ENCODE measurements around the gene DEF6.

The DEF6 gene

GRCh38 chr6:35262596-35262995, 35.0 kb upstream of the DEF6 start:
- H2BK120ac ChIP-seq (ENCODE audit: low read depth, low read length): no peak overlapping the region
- no peak overlapping the region for H2AK5ac ChIP-seq (ENCODE audit: low read length)
- no peaks in the 10 kb centered on the region for H3K79me2 ChIP-seq (ENCODE audit: control insufficient read depth, insufficient read depth, low read length)
- no CpG with 5 or more reads among the region's 2 CpGs for WGBS (ENCODE audit: extremely low coverage, insufficient coverage, low lambda C conversion rate)
- no peak overlapping the region for H4K5ac ChIP-seq (ENCODE audit: low read length)
- H3K27ac ChIP-seq (ENCODE audit: low read depth, low read length): no peak overlapping the region
- no peak overlapping the region for H3K4me2 ChIP-seq (ENCODE audit: low read length)
- no peak overlapping the region for H3K23ac ChIP-seq (ENCODE audit: low read length)
- H4K8ac ChIP-seq (ENCODE audit: low read depth, low read length): no peak overlapping the region
- H3K18ac ChIP-seq (ENCODE audit: low read length): no peak overlapping the region
- H3K4me1 ChIP-seq (ENCODE audit: control insufficient read depth, low read depth, low read length): peaks cover 10% of the 10 kb centered on the region
- H3K79me1 ChIP-seq (ENCODE audit: low read length): peaks cover 6% of the 10 kb centered on the region
- no peaks in the 10 kb centered on the region for H3K27me3 ChIP-seq (ENCODE audit: insufficient read depth, low read length, poor library complexity)
- DNase-seq: no peak
- H3K9ac ChIP-seq (ENCODE audit: low read length): no peak overlapping the region
- no peaks in the 10 kb centered on the region for H3K36me3 ChIP-seq (ENCODE audit: control insufficient read depth, insufficient read depth, low read length)
- H3K4me3 ChIP-seq (ENCODE audit: low read length): no peak overlapping the region
- H3K56ac ChIP-seq (ENCODE audit: low read length): no peak overlapping the region
- no peak overlapping the region for H3K4ac ChIP-seq (ENCODE audit: low read depth, low read length)
- H2BK15ac ChIP-seq (replicated peaks; ENCODE audit: low read depth): no peak overlapping the region
- H2BK5ac ChIP-seq (ENCODE audit: low read length): no peak overlapping the region

- Histone ChIP-seq H4K8ac (ENCODE audit: low read depth, low read length) (no peak overlapping the region), H3K23ac (ENCODE audit: low read length) (no peak overlapping the region), H3K36me3 (ENCODE audit: control insufficient read depth, insufficient read depth, low read length) (no peaks in the 10 kb centered on the region), H3K79me1 (ENCODE audit: low read length) (peaks cover 5% of the 10 kb centered on the region), H3K4me2 (ENCODE audit: low read length) (no peak overlapping the region), H3K4ac (ENCODE audit: low read depth, low read length) (no peak overlapping the region), H2BK15ac (replicated peaks; ENCODE audit: low read depth) (no peak overlapping the region), H3K56ac (ENCODE audit: low read length) (no peak overlapping the region), H3K4me3 (ENCODE audit: low read length) (no peak overlapping the region), H3K18ac (ENCODE audit: low read length) (no peak overlapping the region), H3K9ac (ENCODE audit: low read length) (no peak overlapping the region), H2AK5ac (ENCODE audit: low read length) (no peak overlapping the region), H2BK5ac (ENCODE audit: low read length) (no peak overlapping the region), H3K4me1 (ENCODE audit: control insufficient read depth, low read depth, low read length) (peaks cover 9% of the 10 kb centered on the region), H2BK120ac (ENCODE audit: low read depth, low read length) (no peak overlapping the region), H3K27ac (ENCODE audit: low read depth, low read length) (no peak overlapping the region), H3K27me3 (ENCODE audit: insufficient read depth, low read length, poor library complexity) (no peaks in the 10 kb centered on the region), H4K5ac (ENCODE audit: low read length) (no peak overlapping the region), H3K79me2 (ENCODE audit: control insufficient read depth, insufficient read depth, low read length) (no peaks in the 10 kb centered on the region)
- no peak for DNase-seq
Measured at GRCh38 chr6:35264550-35265274, 32.9 kb upstream of the DEF6 start.

- Histone ChIP-seq H3K4me2 (ENCODE audit: low read length) (no peak overlapping the region), H3K79me1 (ENCODE audit: low read length) (peaks cover 5% of the 10 kb centered on the region), H2BK5ac (ENCODE audit: low read length) (no peak overlapping the region), H4K8ac (ENCODE audit: low read depth, low read length) (no peak overlapping the region), H3K23ac (ENCODE audit: low read length) (no peak overlapping the region), H4K5ac (ENCODE audit: low read length) (no peak overlapping the region), H3K36me3 (ENCODE audit: control insufficient read depth, insufficient read depth, low read length) (no peaks in the 10 kb centered on the region), H3K9ac (ENCODE audit: low read length) (no peak overlapping the region), H3K56ac (ENCODE audit: low read length) (no peak overlapping the region), H2BK120ac (ENCODE audit: low read depth, low read length) (no peak overlapping the region), H3K27me3 (ENCODE audit: insufficient read depth, low read length, poor library complexity) (no peaks in the 10 kb centered on the region), H3K4me1 (ENCODE audit: control insufficient read depth, low read depth, low read length) (peaks cover 6% of the 10 kb centered on the region), H2AK5ac (ENCODE audit: low read length) (no peak overlapping the region), H3K4ac (ENCODE audit: low read depth, low read length) (no peak overlapping the region), H3K27ac (ENCODE audit: low read depth, low read length) (no peak overlapping the region), H3K4me3 (ENCODE audit: low read length) (no peak overlapping the region), H2BK15ac (replicated peaks; ENCODE audit: low read depth) (no peak overlapping the region), H3K79me2 (ENCODE audit: control insufficient read depth, insufficient read depth, low read length) (no peaks in the 10 kb centered on the region), H3K18ac (ENCODE audit: low read length) (no peak overlapping the region)
- no peak for DNase-seq
- WGBS (ENCODE audit: extremely low coverage, insufficient coverage, low lambda C conversion rate): no CpG with 5 or more reads among the region's 2 CpGs
Measured at GRCh38 chr6:35265523-35265922, 32.1 kb upstream of the DEF6 start.

- H4K8ac ChIP-seq (ENCODE audit: low read depth, low read length): no peak overlapping the region
- H2AK5ac ChIP-seq (ENCODE audit: low read length): no peak overlapping the region
- peaks cover 3% of the 10 kb centered on the region for H3K4me1 ChIP-seq (ENCODE audit: control insufficient read depth, low read depth, low read length)
- no peak overlapping the region for H3K23ac ChIP-seq (ENCODE audit: low read length)
- H3K4me2 ChIP-seq (ENCODE audit: low read length): no peak overlapping the region
- WGBS (ENCODE audit: extremely low coverage, insufficient coverage, low lambda C conversion rate): no CpG with 5 or more reads among the region's 8 CpGs
- H3K18ac ChIP-seq (ENCODE audit: low read length): no peak overlapping the region
- H3K27ac ChIP-seq (ENCODE audit: low read depth, low read length): no peak overlapping the region
- H3K79me2 ChIP-seq (ENCODE audit: control insufficient read depth, insufficient read depth, low read length): no peaks in the 10 kb centered on the region
- no peak overlapping the region for H2BK5ac ChIP-seq (ENCODE audit: low read length)
- peak; percentile 47 for DNase-seq
- no peaks in the 10 kb centered on the region for H3K36me3 ChIP-seq (ENCODE audit: control insufficient read depth, insufficient read depth, low read length)
- H4K5ac ChIP-seq (ENCODE audit: low read length): no peak overlapping the region
- no peak overlapping the region for H3K9ac ChIP-seq (ENCODE audit: low read length)
- no peak overlapping the region for H2BK15ac ChIP-seq (replicated peaks; ENCODE audit: low read depth)
- no peak overlapping the region for H2BK120ac ChIP-seq (ENCODE audit: low read depth, low read length)
- no peak overlapping the region for H3K56ac ChIP-seq (ENCODE audit: low read length)
- H3K27me3 ChIP-seq (ENCODE audit: insufficient read depth, low read length, poor library complexity): no peaks in the 10 kb centered on the region
- no peak overlapping the region for H3K4ac ChIP-seq (ENCODE audit: low read depth, low read length)
- no peak overlapping the region for H3K4me3 ChIP-seq (ENCODE audit: low read length)
- no peaks in the 10 kb centered on the region for H3K79me1 ChIP-seq (ENCODE audit: low read length)
Measured at GRCh38 chr6:35267446-35267845, 30.2 kb upstream of the DEF6 start.

GRCh38 chr6:35267897-35268296, 29.7 kb upstream of the DEF6 start:
- H2BK15ac ChIP-seq (replicated peaks; ENCODE audit: low read depth): no peak overlapping the region
- H4K5ac ChIP-seq (ENCODE audit: low read length): no peak overlapping the region
- no peak overlapping the region for H2BK5ac ChIP-seq (ENCODE audit: low read length)
- H3K4me3 ChIP-seq (ENCODE audit: low read length): no peak overlapping the region
- H4K8ac ChIP-seq (ENCODE audit: low read depth, low read length): no peak overlapping the region
- peaks cover 3% of the 10 kb centered on the region for H3K4me1 ChIP-seq (ENCODE audit: control insufficient read depth, low read depth, low read length)
- no peak overlapping the region for H3K9ac ChIP-seq (ENCODE audit: low read length)
- H3K4ac ChIP-seq (ENCODE audit: low read depth, low read length): no peak overlapping the region
- no peak overlapping the region for H3K23ac ChIP-seq (ENCODE audit: low read length)
- H2AK5ac ChIP-seq (ENCODE audit: low read length): no peak overlapping the region
- no peak overlapping the region for H2BK120ac ChIP-seq (ENCODE audit: low read depth, low read length)
- no peaks in the 10 kb centered on the region for H3K79me1 ChIP-seq (ENCODE audit: low read length)
- no peak overlapping the region for H3K4me2 ChIP-seq (ENCODE audit: low read length)
- DNase-seq: peak; percentile 19
- H3K27ac ChIP-seq (ENCODE audit: low read depth, low read length): no peak overlapping the region
- no peak overlapping the region for H3K56ac ChIP-seq (ENCODE audit: low read length)
- H3K36me3 ChIP-seq (ENCODE audit: control insufficient read depth, insufficient read depth, low read length): no peaks in the 10 kb centered on the region
- no peaks in the 10 kb centered on the region for H3K27me3 ChIP-seq (ENCODE audit: insufficient read depth, low read length, poor library complexity)
- no CpG with 5 or more reads among the region's 2 CpGs for WGBS (ENCODE audit: extremely low coverage, insufficient coverage, low lambda C conversion rate)
- no peaks in the 10 kb centered on the region for H3K79me2 ChIP-seq (ENCODE audit: control insufficient read depth, insufficient read depth, low read length)
- H3K18ac ChIP-seq (ENCODE audit: low read length): no peak overlapping the region

GRCh38 chr6:35272005-35272404, 25.6 kb upstream of the DEF6 start:
- Histone ChIP-seq H2BK120ac (ENCODE audit: low read depth, low read length) (no peak overlapping the region), H3K4me3 (ENCODE audit: low read length) (no peak overlapping the region), H2AK5ac (ENCODE audit: low read length) (no peak overlapping the region), H3K9ac (ENCODE audit: low read length) (no peak overlapping the region), H3K23ac (ENCODE audit: low read length) (no peak overlapping the region), H3K4me1 (ENCODE audit: control insufficient read depth, low read depth, low read length) (peaks cover 3% of the 10 kb centered on the region), H3K4me2 (ENCODE audit: low read length) (no peak overlapping the region), H3K27me3 (ENCODE audit: insufficient read depth, low read length, poor library complexity) (no peaks in the 10 kb centered on the region), H3K56ac (ENCODE audit: low read length) (no peak overlapping the region), H4K5ac (ENCODE audit: low read length) (no peak overlapping the region), H2BK5ac (ENCODE audit: low read length) (no peak overlapping the region), H3K18ac (ENCODE audit: low read length) (no peak overlapping the region), H3K79me2 (ENCODE audit: control insufficient read depth, insufficient read depth, low read length) (no peaks in the 10 kb centered on the region), H4K8ac (ENCODE audit: low read depth, low read length) (no peak overlapping the region), H2BK15ac (replicated peaks; ENCODE audit: low read depth) (no peak overlapping the region), H3K79me1 (ENCODE audit: low read length) (no peaks in the 10 kb centered on the region), H3K4ac (ENCODE audit: low read depth, low read length) (no peak overlapping the region), H3K27ac (ENCODE audit: low read depth, low read length) (no peak overlapping the region), H3K36me3 (ENCODE audit: control insufficient read depth, insufficient read depth, low read length) (no peaks in the 10 kb centered on the region)
- no CpG with 5 or more reads among the region's 2 CpGs for WGBS (ENCODE audit: extremely low coverage, insufficient coverage, low lambda C conversion rate)
- no peak for DNase-seq
